K562 (cell line): Measurements from ENCODE around the gene PTGES3L. TPM values are rescaled to one million over a fixed set of nuclear protein-coding genes. Genes with fewer than 3 reads are reported as not detected.
A peak's percentile ranks its signal among the peaks of the same experiment; 100 is the strongest.

Source experiments
- ATAC-seq: fragments of 200-7000 bp; cut with Tn5 transposase; 3 replicates; pipeline ENCODE4 v1.9.1; 2020; ENCODE audit warnings: moderate library complexity
- BruUV-seq: library from RNA; stranded (reverse); fragments of 400-500 nt; replicated peaks from 2 replicates; lab custom pipeline; 2021; lab: Mats Ljungman, UMichigan
- CTCF ChIA-PET: fragments of 300-600 bp; formaldehyde crosslinking; extraction: SDS; loops from one replicate; lab custom pipeline; 2021; ENCODE audit warnings: low intra/inter-chr PET ratio; lab: Yijun Ruan, JAX
- POLR2A ChIA-PET: fragments of 300-600, 350-650 bp; sonication (Branson Sonifier 250); formaldehyde crosslinking; extraction: SDS; loops from one replicate; lab custom pipeline; 2021; ENCODE audit warnings: antibody characterized with exemption, inconsistent platforms; lab: Yijun Ruan, JAX
- DNase-seq, 4 experiments: peaks; one replicate each; pipeline versions ENCODE4 v3.0.0 to v3.0.0-alpha.2; 2011 to 2018; ENCODE audit warnings: low spot score in 3 of 4, mixed read lengths in 3 of 4; ENCODE audit errors: extremely low read depth in 1 of 4
- FAIRE-seq: peaks from 2 replicates; lab custom pipeline; 2011; peaks lifted over from hg19 to GRCh38; lab: Jason Lieb, UNC
- H2AFZ ChIP-seq: 2 replicates; pipeline ENCODE4 v1.6.0; 2011; ENCODE audit warnings: low read depth, low read length, control low read depth, inconsistent platforms
- H3K27ac ChIP-seq: fragments of 200-600 bp; 3 replicates; pipeline ENCODE4 v1.8.0; 2011; ENCODE audit warnings: low read depth, mild to moderate bottlenecking, control low read depth, inconsistent platforms, low read length, moderate library complexity, mixed read lengths; ENCODE audit errors: extremely low read depth
- H3K27me3 ChIP-seq, 2 experiments: fragments of 300-600 bp in 1 of 2; 2 replicates in 1 of 2; 3 replicates in 1 of 2; pipeline versions ENCODE4 v1.6.0 to v1.8.0; 2011; ENCODE audit warnings: inconsistent platforms in 2 of 2, low read length in 2 of 2, mild to moderate bottlenecking in 1 of 2, mixed read lengths in 1 of 2, moderate library complexity in 1 of 2; ENCODE audit not compliant: control insufficient read depth in 2 of 2, insufficient read depth in 2 of 2
- H3K36me3 ChIP-seq: fragments of 300-600 bp; 3 replicates; pipeline ENCODE4 v1.8.0; 2011; ENCODE audit warnings: mild to moderate bottlenecking, low read length, inconsistent platforms; ENCODE audit not compliant: control insufficient read depth, insufficient read depth
- H3K4me1 ChIP-seq, 2 experiments: fragments of 200-600 bp in 1 of 2; replicated peaks in 1 of 2; 2 replicates in 1 of 2; 3 replicates in 1 of 2; pipeline versions ENCODE4 v1.5.1 to v1.8.0; 2011; ENCODE audit warnings: inconsistent platforms in 2 of 2, low read length in 2 of 2, mild to moderate bottlenecking in 1 of 2, mixed read lengths in 1 of 2, moderate library complexity in 1 of 2; ENCODE audit not compliant: control insufficient read depth in 2 of 2, insufficient read depth in 2 of 2
- H3K4me2 ChIP-seq: 2 replicates; pipeline ENCODE4 v1.6.1; 2011; ENCODE audit warnings: low read length, control low read depth, inconsistent platforms, mixed read lengths; ENCODE audit not compliant: insufficient read depth
- H3K4me3 ChIP-seq: fragments of 200-600 bp; sonication (generic), shearing (Covaris generic); 2 replicates; pipeline ENCODE4 v1.5.1; 2016; ENCODE audit warnings: control low read depth, inconsistent platforms
- H3K79me2 ChIP-seq: fragments of 200-600 bp; 3 replicates; pipeline ENCODE4 v1.8.0; 2011; ENCODE audit warnings: low read length, inconsistent platforms; ENCODE audit not compliant: control insufficient read depth, insufficient read depth
- H3K9ac ChIP-seq, 2 experiments: 2 replicates each; pipeline versions ENCODE4 v1.6.0 to v1.6.1; 2011; ENCODE audit warnings: low read depth in 2 of 2, low read length in 2 of 2, control low read depth in 1 of 2, inconsistent platforms in 1 of 2, mild to moderate bottlenecking in 1 of 2, mixed read lengths in 1 of 2; ENCODE audit not compliant: insufficient read depth in 1 of 2
- H3K9me1 ChIP-seq: one replicate; pipeline ENCODE4 v1.6.0; 2011; ENCODE audit warnings: inconsistent platforms, mild to moderate bottlenecking, low read length, moderate library complexity; ENCODE audit not compliant: control insufficient read depth, insufficient read depth
- H3K9me3 ChIP-seq: replicated peaks from 2 replicates; pipeline ENCODE4 v1.5.1; 2011; ENCODE audit warnings: low read depth, low read length, inconsistent platforms; ENCODE audit not compliant: control insufficient read depth, insufficient read depth
- H4K20me1 ChIP-seq: replicated peaks from 2 replicates; pipeline ENCODE4 v1.6.1; 2011; ENCODE audit warnings: low read length, inconsistent platforms, mixed read lengths; ENCODE audit not compliant: control insufficient read depth, insufficient read depth
- FOXM1 ChIP-seq, 2 experiments: fragments of 450-650 bp in 1 of 2; sonication (generic) in 1 of 2; formaldehyde crosslinking in 1 of 2; IDR thresholded peaks; 2 replicates each; pipeline versions ENCODE4 v1.6.1 to v1.9.0; 2017 to 2022; ENCODE audit warnings: low read depth in 2 of 2, mild to moderate bottlenecking in 2 of 2, missing genetic modification reagents in 1 of 2, moderate library complexity in 1 of 2
- GATA2 ChIP-seq: sonication (generic); formaldehyde crosslinking; IDR thresholded peaks from 2 replicates; pipeline ENCODE4 v1.4.0; 2020; ENCODE audit warnings: mild to moderate bottlenecking, missing genetic modification reagents
- HDAC2 ChIP-seq: fragments of 450-650 bp; IDR thresholded peaks from 2 replicates; pipeline ENCODE4 v1.6.1; 2016; ENCODE audit warnings: mild to moderate bottlenecking
- PCBP1 ChIP-seq: fragments of 200-400 bp; formaldehyde crosslinking; IDR thresholded peaks from 2 replicates; pipeline ENCODE4 v1.6.1; 2018; ENCODE audit warnings: mild to moderate bottlenecking, low read depth, low read length; ENCODE audit not compliant: poor library complexity, severe bottlenecking
- RBFOX2 ChIP-seq: fragments of 200-400 bp; formaldehyde crosslinking; IDR thresholded peaks from 2 replicates; pipeline ENCODE4 v1.6.1; 2017; ENCODE audit warnings: low read depth, mild to moderate bottlenecking, low read length, moderate library complexity
- RFX1 ChIP-seq: fragments of 450-650 bp; IDR thresholded peaks from 2 replicates; pipeline ENCODE4 v1.6.1; 2016; ENCODE audit warnings: mild to moderate bottlenecking, moderate library complexity
- SMAD4 ChIP-seq: fragments of 250-450 bp; sonication (Bioruptor Pico); conservative IDR thresholded peaks from 2 replicates; pipeline ENCODE4 v1.8.0; 2021; ENCODE audit warnings: inconsistent platforms, mild to moderate bottlenecking, moderate library complexity
- SRSF3 ChIP-seq: fragments of 200-400 bp; formaldehyde crosslinking; IDR thresholded peaks from 2 replicates; pipeline ENCODE4 v1.6.1; 2016; ENCODE audit warnings: mild to moderate bottlenecking, low read length, moderate library complexity; ENCODE audit not compliant: insufficient read depth
- WGBS: fragments of 100-300 bp; shearing (Covaris generic); methylation state at CpG from one replicate; pipeline ENCODE4 v1.1.6; 2016; ENCODE audit warnings: low coverage, mixed read lengths; ENCODE audit not compliant: insufficient coverage; ENCODE audit errors: missing lambda C conversion rate; 5-methylcytosine and 5-hydroxymethylcytosine counted together
- in situ Hi-C: fragments of 300-500 bp; cut with MboI; formaldehyde crosslinking; loops from 4 replicates; pipeline ENCODE4 v1.15.0; 2018; ENCODE audit warnings: inconsistent platforms, mixed read lengths
- intact Hi-C: fragments of 100-400 bp; cut with micrococcal nuclease; formaldehyde crosslinking; loops from 2 replicates; pipeline ENCODE4 v1.14.2; 2022
- polyA plus RNA-seq, 8 experiments: library from polyadenylated mRNA; depleted of rRNA in 4 of 8; stranded (reverse) in 5 of 8; unstranded in 3 of 8; fragments of >200 nt; fragmentation: Nextera tagmentation in 2 of 8; fragmentation: Illumina TruSeq in 1 of 8; extraction: Ambion mirVana in 2 of 8; extraction: Trizol in 1 of 8; gene quantifications; 2 replicates each; pipeline versions ENCODE4 v1.2.1 to v1.2.3, GENCODE V29; 2011 to 2014; ENCODE audit warnings: inconsistent platforms in 1 of 8, missing spikeins in 1 of 8
- total RNA-seq, 7 experiments: library from RNA; depleted of rRNA in 6 of 7; stranded (reverse); fragments of >200 nt in 6 of 7; fragmentation: Illumina TruSeq in 2 of 7; extraction: Trizol in 2 of 7; gene quantifications; 2 replicates each; pipeline versions ENCODE4 v1.2.1 to v1.2.3, GENCODE V29; 2011 to 2021; ENCODE audit warnings: low replicate concordance in 1 of 7

Gene PTGES3L
- total and polyA plus RNA-seq, 9 of the 15 experiments (the other 6 are each of a cell fraction or from before 2014, with no cell fraction given): 6.0 to 16.0 (median 9.6) TPM

- H3K4me1 ChIP-seq: peaks cover 33 to 44% of the 10 kb centered on the region in 2 experiments
- ATAC-seq: no peak
These were observed 35.7 kb upstream of the PTGES3L start for GRCh38 chr17:43015579-43015978.

More at GRCh38 chr17:43015579-43015978, 35.7 kb upstream of the PTGES3L start:
- H3K4me3 ChIP-seq: no peak overlapping the region
- H3K9ac ChIP-seq: peak overlapping the region in 1 of 2 experiments; percentile 44; a peak in 2 of 4 replicates
- TF ChIP-seq SMAD4 (0 out of 2 replicates have a peak, but pooled peaks have one; percentile 33), GATA2 (CRISPR knock-in tag) (no peak), RFX1 (no peak), PCBP1 (no peak), RBFOX2 (0 out of 2 replicates have a peak, but pooled peaks have one; percentile 42), SRSF3 (no peak), HDAC2 (no peak), FOXM1 (IDR thresholded peaks at IDR 0.05; ENCODE audit: low read depth) (no peak), FOXM1 (CRISPR knock-in tag; IDR thresholded peaks at IDR 0.05; ENCODE audit: low read depth) (no peak)
- TF ChIP-seq, all 486 proteins: peak for 2
- FAIRE-seq: no peak
- 73% methylated on average over 9 of the region's 9 CpGs for WGBS
- Histone ChIP-seq H3K9me3 (no peaks in the 10 kb centered on the region; the same call in 1 of the 2 replicates), H3K79me2 (peaks cover 26% of the 10 kb centered on the region), H3K9me1 (peaks cover 10% of the 10 kb centered on the region), H2AFZ (no peak overlapping the region), H3K27me3 (no peaks in the 10 kb centered on the region), H3K4me2 (no peak overlapping the region), H3K36me3 (peaks cover 61% of the 10 kb centered on the region; the same call in 2 of the 3 replicates), H4K20me1 (peaks cover 10% of the 10 kb centered on the region; the same call in 1 of the 2 replicates), H3K27ac (no peak overlapping the region)
- in situ Hi-C loops (loop anchor here (10.0 kb wide), 1 partner anchor 299 kb away; no protein-coding TSS in a partner anchor), intact Hi-C loops (no loop called here)
- BruUV-seq: no TSS peak
- CTCF ChIA-PET: no interaction called here
- no peak for DNase-seq
- POLR2A ChIA-PET: interaction anchor here (1.2 to 1.5 kb wide), 2 partner anchors 10 to 17 kb away, joined by 5 to 7 read pairs; partner anchors contain the start of genes IFI35 and RPL27
